NCI-H1694 treated with DMSO at 0.1 percent for 48 hours (cell line): ENCODE results near the gene MINAR1.
A peak's percentile ranks its signal among the peaks of the same experiment; 100 is the strongest.

Source experiments
- DNase-seq: peaks from one replicate; lab custom pipeline; 2025; lab: John Stamatoyannopoulos, UW

Gene MINAR1

GRCh38 chr15:79430901-79431635, 1.1 kb upstream of the MINAR1 start:
- DNase-seq = no peak

- DNase-seq = no peak
These were observed 474 bp downstream of the MINAR1 start for GRCh38 chr15:79432345-79433275.

GRCh38 chr15:79433276-79433990, 1.3 kb downstream of the MINAR1 start:
- no peak for DNase-seq

DNA sequence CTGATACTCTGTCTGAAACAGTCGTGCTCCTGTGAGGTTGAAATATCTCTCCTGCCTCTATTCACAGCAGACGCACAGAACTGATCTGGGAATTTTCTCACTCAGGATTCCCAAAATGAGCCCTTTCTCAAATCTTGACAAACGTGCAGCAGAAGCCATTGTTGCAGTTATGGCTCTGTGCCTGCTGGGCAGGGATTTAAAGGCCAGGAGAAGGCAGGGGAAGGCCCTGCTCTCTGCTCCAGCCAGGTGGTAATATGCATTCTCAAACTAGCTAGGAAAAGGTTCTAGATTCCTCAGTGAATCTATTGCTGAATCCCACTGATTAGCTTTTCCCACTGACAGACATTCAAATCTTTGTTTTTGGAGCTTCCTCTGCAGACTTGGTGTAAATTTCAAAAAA, 2.2 kb downstream of the MINAR1 start:
- no peak for DNase-seq

GRCh38 chr15:79436037-79436780, 4.1 kb downstream of the MINAR1 start:
- DNase-seq = no peak

DNA sequence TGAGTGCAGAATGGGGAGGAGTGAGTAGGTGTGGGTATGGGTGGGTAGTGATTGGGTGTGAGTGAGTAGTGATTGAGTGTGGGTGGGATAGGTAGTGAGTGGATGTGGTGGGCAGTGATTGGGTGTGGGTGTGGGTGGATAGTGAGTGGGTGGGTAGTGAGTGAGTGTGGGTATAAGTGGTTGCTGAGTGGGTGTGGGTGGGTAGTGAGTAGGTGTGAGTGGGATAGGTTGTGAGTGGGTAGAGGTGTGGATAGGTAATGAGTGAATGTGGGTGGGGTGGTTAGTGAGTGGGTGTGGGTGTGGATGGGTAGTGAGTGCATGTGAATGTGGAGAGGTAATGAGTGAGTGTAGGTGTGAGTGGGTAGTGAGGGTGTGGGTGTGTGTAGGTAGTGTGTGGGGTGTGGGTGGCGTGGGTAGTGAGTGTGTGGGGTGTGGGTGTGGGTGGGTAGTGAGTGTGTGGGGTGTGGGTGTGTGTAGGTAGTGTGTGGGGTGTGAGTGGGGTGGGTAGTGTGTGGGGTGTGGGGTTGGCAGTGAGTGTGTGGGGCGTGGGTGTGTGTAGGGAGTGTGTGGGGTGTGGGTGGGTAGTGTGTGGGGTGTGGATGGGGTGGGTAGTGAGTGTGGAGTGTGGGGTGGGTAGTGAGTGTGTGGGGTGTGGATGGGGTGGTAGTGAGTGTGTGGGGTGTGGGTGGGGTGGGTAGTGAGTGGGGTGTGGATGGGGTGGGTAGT, 5.3 kb downstream of the MINAR1 start:
- DNase-seq = no peak

DNA sequence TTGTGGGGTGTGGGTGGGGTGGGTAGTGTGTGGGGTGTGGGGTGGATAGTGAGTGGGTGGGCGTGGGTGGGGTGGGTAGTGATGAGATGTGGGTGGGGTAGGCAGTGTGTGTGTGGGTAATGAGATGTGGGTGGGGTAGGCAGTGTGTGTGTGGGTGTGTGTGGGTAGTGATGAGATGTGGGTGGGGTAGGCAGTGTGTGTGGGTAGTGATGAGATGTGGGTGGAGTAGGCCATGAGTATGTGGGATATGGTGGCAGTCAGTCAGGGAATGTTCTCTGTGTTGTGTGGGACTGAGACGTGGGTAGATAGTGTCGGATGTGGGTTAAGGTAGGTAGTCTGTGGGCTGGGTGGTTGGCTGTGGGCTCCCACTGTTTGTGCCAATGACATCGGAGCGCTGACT, 7.1 kb downstream of the MINAR1 start:
- no peak for DNase-seq

DNA sequence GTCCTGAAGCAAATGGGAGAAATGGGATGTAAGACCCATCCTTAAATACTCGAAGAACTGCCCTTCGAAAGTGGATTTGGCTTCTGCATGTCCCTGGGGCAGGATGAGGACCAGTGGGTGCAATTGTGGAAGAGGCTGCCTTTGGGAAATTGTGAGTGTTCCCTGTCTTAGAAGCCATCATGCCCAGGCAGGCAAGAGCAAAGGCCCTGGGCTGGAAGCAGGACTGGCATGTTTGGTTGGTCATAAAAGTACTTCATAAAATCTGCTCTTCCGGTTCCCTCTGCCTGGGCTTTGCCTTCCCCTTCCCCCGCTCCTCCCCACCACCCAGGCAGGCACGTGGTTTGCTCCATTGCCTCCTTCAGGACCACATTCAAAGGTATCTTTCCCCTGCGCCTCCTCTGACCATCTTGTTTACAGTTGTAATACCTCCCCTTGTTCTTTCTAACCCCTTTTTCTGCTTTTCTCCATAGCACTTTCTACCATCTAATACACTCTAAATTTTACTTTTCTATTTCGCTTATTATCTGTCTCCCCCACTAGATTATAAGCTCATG, 8.3 kb downstream of the MINAR1 start:
- DNase-seq = no peak

- DNase-seq = no peak
These were observed 10.8 kb downstream of the MINAR1 start for GRCh38 chr15:79442911-79443310.

DNA sequence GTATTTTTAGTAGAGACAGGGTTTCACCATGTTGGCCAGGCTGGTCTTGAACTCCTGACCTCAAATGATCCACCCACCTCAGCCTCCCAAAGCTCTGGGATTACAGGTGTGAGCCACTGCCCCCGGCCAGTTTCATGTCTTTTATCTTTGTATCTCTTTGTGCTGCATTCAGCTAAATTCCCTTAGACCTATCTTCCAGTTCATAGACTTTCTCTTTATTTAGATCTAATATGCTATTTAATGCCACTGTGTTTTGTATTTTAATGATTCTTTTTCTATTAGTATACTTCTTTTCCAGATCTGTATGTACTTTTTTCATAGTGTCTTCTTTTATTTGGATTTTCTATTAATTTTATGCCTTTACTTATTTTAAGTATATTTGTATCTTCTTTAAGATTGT, 14.9 kb downstream of the MINAR1 start:
- DNase-seq = no peak

DNA sequence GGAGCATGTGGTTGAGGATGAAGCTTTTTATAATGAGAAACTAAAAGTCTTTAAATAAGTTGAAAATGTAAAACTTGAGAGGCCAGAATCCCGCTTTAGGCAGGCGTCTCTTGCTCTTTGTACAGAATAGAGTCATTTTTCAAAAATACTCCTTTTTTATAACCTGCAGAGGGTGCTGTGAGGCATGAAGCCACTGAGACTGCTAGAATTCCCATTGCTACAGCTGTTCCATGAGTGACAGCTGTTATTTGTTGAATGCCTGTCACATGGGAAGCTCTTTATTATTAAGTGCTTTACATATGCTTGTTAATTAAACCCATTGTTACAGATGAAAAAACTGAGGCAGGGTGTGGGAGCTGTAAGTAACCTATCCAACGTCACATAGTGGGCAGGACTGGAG, 18.5 kb downstream of the MINAR1 start:
- peak; percentile 5 for DNase-seq

DNA sequence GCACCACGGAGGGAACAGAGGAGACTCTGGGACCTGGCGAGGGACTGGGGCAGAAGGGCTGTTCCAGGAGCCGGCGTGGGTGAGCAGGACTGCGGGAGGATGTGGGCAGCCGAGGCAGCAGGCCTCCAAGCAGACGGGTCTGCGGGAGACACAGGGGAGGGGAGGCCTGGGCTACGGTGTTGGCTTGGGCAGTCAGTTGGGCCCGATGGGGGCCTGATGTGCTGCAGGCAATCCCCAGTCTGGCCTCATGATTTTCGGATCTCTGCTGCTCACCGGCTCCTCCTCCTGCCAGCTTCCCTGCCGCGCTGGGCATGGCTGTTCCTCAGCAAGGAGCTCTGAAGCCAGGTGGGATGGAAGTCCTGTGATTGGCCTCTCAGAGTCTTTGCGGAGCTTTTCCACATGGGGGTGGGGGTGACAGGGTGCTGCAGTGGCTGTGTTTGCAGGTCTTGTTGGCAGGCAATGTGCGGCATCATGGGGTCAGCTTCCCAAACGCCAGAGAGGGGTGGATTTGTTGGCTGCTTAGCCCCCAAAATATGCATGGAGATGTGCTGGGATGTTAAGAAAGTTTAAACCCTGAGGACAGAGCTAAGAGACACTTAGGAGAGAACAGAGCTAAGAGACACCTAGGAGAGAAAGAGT, 19.3 kb downstream of the MINAR1 start:
- no peak for DNase-seq

DNA sequence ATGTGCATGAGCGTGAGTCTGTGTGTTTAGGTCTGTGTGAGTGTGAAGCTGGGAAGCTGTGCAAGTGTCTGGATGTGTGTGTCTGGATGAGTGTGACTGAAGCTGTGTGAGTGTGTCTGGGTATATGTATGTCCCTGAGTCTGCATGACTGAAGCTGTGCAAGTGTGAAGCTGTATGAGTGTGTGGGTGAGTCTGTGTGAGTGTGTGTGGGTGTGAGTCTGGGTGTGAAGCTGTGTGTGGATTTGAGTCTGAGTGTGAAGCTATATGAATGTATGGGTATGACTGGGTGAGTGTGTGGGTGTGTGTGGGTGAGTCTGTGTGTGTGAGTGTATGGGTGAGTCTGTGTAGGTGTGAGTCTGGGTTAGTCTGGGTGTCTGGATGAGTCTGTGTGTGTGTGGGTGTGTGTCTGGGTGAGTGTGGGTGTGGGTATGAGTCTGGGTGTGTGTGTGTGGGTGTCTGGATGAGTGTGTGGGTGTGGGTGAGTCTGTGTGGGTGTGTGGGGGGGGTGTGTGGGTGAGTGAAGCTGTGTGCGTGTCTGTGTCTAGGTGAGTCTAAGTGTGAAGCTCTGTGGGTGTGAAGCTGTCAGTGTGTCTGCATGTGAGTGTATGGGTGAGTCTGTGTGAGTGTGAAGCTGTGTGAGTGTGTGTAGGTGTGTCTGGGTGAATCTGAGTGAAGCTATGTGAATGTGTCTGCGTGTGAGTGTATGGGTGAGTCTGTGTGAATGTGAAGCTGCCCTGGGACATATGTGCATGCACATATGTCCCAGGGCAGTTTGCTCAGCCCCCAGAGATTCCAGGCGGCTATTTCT, 20.3 kb downstream of the MINAR1 start:
- DNase-seq = no peak

DNA sequence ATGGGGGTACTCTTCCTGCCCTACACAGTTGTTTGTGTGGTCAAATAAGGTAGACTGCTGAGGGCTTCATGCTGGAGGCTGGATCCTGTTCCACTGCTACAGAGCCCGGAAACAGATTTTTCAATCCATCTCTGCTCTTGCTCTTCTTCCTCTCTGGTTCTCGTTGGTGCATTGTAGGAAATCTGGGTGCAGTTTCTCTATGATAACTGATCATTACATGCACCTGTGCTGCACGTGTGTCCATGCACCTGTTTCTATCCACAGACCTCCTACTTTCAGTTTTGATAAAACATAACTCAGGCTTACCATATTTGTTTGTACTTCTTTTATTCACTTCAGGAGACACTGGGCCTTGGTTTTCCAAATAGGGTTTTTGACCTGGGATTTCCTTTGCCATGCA, 21.3 kb downstream of the MINAR1 start:
- no peak for DNase-seq

- no peak for DNase-seq
These were observed 21.9 kb downstream of the MINAR1 start for GRCh38 chr15:79454063-79454462.

- no peak for DNase-seq
These were observed 23.2 kb downstream of the MINAR1 start for GRCh38 chr15:79455361-79455760.

GRCh38 chr15:79455943-79456342, 23.8 kb downstream of the MINAR1 start:
- DNase-seq = no peak

- no peak for DNase-seq
These were observed 26.4 kb downstream of the MINAR1 start for GRCh38 chr15:79458491-79458890.

DNA sequence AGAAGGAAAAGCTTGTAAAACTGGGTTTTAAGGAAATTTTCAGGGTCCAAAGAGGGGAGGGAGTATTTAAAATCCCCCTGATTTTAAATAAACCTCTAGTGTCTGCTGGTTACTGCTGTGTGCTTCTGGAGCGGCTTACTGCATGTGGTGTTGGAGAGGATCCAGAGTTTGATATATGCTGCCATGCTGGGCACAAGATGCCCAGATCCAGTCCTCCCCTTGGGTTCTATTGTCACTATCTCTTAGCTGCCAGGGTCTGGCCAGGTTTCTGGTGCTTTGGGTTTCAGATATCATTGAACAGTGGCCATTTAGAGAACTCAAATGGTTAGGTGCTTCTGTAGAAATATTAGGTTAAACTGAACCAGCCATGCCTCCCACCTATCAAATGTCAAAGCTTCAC, 27.5 kb downstream of the MINAR1 start:
- no peak for DNase-seq
